T-helper 1 cell treated with Interleukin-12 subunit alpha and Interleukin-12 subunit beta and Interleukin-4 antibody, amounts not matched to agents 30 ng/mL and 1 ng/mL, for 36 hours (primary cell): Measurements from ENCODE around the gene KIF22. TPM values are rescaled to one million over a fixed set of nuclear protein-coding genes. Genes with fewer than 3 reads are reported as not detected.

Source experiments
- intact Hi-C: fragments of 100-400 bp; cut with micrococcal nuclease; formaldehyde crosslinking; loops from one replicate; pipeline ENCODE4 v1.15.1; 2024
- total RNA-seq: library from RNA; stranded (reverse); gene quantifications from 2 replicates; pipeline ENCODE4 v1.2.3, GENCODE V29; 2022

KIF22 gene
- total RNA-seq, 1 donor from 2014 or later: 133 TPM

DNA sequence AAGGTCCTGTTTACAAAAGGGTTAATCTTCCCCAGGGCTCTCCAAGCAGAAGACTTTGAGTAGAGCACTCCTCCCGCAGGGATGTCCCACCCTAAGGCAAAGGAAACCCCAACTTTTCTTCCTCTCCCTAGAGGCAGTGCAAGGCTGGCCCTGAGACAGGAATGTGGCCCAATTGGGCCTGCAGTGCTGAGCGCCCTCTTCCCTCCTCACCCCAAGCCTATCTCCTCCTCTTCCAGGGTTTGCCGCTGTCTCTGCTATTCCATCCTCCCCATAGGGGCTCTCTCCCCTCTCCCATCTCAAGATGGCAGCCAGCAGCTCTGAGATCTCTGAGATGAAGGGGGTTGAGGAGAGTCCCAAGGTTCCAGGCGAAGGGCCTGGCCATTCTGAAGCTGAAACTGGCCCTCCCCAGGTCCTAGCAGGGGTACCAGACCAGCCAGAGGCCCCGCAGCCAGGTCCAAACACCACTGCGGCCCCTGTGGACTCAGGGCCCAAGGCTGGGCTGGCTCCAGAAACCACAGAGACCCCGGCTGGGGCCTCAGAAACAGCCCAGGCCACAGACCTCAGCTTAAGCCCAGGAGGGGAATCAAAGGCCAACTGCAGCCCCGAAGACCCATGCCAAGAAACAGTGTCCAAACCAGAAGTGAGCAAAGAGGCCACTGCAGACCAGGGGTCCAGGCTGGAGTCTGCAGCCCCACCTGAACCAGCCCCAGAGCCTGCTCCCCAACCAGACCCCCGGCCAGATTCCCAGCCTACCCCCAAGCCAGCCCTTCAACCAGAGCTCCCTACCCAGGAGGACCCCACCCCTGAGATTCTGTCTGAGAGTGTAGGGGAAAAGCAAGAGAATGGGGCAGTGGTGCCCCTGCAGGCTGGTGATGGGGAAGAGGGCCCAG is 22.4 kb downstream of the KIF22 start:
- intact Hi-C loops: no loop called here

DNA sequence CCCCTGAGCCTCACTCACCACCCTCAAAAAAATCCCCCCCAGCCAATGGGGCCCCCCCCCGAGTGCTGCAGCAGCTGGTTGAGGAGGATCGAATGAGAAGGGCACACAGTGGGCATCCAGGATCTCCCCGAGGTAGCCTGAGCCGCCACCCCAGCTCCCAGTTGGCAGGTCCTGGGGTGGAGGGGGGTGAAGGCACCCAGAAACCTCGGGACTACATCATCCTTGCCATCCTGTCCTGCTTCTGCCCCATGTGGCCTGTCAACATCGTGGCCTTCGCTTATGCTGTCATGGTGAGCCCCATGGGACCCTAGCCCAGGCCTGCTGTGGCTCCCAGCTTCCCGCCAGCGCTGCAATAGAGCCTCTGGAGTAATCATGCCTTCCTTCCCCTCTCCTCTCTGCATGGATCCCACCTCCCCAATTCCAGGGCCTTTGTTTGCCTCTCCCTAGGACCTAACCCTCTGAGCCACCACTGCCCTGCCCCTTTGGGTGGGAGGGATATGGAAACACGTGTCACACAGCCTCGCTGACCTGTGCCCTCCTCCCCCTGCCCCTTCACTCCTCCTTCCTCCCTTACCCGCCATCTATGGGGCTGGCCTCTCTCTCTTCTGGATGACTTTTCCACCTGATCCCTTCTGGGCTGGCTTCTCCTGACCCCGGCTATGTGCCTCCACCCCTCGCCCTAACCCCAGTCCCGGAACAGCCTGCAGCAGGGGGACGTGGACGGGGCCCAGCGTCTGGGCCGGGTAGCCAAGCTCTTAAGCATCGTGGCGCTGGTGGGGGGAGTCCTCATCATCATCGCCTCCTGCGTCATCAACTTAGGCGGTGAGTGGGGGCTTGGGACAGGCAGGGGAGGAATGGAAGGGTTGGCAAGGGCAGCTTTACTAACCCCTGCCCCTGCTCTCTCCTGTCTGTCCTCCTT is 23.4 kb downstream of the KIF22 start:
- intact Hi-C loops: no loop called here

DNA sequence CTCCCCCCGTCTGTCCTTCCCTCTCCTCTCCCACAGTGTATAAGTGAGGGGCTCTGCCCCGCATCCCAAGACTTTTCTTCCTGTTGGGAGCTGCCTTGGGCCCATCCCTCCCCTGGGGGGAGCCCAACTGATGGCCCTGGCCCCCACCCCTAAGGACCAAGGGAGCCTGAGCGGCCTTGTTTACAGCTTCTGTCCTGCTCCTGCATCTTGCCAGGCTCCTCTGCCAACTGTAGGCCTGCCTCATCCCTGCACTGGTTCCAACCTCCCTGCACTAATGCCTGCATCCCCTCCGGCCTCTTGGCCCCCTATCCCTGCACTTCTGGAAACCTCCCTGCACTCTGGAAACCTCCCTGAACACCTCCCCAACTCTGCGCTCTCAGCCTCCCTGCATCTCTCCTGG is 24.0 kb downstream of the KIF22 start:
- intact Hi-C loops: no loop called here

DNA sequence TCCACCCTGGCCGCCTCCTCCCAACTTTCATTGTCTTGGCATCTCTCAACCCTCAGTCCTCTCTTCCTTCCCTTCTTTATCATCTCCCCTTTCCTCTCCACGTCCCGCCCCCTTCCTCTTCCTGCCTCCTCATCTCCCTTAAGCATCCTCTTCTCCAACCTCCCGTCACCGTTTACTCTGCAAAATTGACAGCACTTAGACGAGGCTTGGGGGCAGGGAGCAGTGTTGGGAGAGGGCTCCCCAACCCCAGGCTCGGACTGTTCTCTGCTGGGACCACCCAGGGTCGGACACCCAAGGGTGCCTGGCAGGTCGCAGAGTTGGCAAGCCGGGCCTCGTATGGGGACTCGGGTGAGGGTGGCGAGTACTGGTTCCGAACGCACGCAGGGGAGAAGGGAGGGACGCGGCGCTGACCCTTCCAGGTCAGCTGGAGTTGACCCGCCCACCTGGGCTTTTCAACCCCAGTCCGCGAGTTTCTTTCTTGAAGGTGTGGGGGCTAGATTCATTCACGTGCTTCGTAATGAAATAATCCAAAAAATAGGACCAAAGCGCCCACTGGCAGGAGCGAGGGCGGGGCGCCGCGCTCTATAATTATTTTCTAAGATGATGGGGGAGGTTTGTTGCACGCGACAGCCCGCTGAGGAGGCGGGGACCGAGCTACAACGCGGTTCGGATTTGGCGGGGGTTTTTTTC is 24.6 kb downstream of the KIF22 start:
- intact Hi-C loops: no loop called here

DNA sequence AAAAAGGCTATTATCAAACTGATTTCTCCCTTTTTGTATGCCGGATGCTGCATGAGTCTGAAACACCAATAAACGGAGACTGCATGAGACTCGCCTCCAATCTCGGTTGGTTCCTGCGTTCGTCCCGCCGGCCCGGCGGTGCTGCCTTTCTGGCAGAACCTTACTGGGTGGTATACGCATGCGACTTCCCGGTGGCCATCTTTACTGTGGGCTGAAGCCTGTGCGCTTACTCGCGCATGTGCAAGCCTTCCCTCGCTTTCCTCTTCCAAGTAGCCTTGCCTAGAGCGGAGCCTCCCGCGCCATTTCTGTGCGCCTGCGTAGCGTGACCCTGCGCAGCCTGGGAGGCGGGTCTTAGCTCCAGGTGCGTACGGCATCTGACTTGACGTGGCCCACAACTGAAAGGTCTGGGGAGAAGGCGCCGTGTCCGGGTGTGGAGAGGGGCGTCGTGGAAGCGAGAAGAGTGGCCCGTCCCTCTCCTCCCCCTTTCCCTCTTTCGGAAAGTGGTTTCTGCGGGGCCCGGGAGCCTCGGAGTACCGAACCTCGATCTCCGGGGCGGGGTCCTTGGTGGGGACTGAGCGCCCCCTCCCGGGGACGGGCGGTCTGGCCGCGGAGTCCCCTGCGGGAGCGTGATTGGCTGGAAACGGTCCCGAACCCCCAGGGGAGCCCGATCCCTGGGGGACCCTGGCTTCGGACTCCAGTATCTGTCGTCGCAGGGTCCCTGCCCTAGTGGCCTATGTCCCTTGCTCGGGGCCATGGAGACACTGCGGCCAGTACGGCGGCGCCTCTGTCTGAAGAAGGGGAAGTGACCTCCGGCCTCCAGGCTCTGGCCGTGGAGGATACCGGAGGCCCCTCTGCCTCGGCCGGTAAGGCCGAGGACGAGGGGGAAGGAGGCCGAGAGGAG is 25.5 kb downstream of the KIF22 start, which contains the start of gene PAGR1:
Gene PAGR1 (plus strand): TSS at position 360 of the 901 bp plus-strand sequence. CDS start 374 bp downstream, at position 734.
- intact Hi-C loops: loop anchor here (1.0 to 2.0 kb wide), 8 partner anchors 9 to 842 kb away; partner anchors contain the start of genes CDIPT, FBRS, KIF22 and TAOK2

DNA sequence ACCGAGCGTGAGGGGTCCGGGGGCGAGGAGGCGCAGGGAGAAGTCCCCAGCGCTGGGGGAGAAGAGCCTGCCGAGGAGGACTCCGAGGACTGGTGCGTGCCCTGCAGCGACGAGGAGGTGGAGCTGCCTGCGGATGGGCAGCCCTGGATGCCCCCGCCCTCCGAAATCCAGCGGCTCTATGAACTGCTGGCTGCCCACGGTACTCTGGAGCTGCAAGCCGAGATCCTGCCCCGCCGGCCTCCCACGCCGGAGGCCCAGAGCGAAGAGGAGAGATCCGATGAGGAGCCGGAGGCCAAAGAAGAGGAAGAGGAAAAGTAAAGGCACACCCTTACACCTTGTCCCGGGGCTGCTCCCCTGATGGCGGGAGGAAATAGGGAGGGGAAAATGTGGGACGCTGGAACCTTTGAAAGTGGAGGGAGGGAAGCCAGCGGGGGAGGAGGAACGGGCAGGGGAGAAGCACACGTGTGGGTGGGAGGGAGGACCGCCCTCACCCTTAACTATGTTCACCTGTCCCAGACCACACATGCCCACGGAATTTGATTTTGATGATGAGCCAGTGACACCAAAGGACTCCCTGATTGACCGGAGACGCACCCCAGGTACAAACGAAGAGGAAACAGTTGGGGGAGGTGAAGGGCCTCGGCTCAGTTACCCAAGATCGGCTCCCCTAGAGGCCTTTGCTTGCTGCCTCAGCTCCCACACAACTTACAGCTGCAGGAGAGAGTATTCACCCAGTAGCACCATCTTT is 26.3 kb downstream of the KIF22 start:
- intact Hi-C loops: loop anchor here (1.0 to 2.0 kb wide), 8 partner anchors 8 to 841 kb away; partner anchors contain the start of genes CDIPT, FBRS, KIF22 and TAOK2

DNA sequence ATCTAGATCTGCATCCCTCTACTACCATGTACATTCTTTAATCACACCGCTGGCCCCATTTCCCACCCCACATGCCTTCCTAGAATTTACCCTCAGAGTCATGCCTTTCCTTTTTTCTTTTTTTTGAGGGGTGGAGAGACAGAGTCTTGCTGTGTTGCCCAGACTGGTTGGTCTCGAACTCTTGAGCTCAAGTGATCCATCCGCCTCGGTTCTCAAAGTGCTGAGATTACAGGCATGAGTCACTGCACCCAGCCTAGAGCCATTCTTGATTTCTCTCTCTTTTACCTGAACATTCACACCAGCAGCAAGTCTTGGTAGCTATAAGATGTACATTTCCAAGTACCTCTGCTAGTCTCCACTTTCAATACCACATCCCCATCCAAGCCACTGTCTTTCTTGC is 27.5 kb downstream of the KIF22 start:
- intact Hi-C loops: no loop called here

DNA sequence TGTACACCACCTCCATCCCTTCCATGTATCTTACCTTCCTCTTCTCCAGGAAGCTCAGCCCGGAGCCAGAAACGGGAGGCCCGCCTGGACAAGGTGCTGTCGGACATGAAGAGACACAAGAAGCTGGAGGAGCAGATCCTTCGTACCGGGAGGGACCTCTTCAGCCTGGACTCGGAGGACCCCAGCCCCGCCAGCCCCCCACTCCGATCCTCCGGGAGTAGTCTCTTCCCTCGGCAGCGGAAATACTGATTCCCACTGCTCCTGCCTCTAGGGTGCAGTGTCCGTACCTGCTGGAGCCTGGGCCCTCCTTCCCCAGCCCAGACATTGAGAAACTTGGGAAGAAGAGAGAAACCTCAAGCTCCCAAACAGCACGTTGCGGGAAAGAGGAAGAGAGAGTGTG is 29.0 kb downstream of the KIF22 start:
- intact Hi-C loops: no loop called here

DNA sequence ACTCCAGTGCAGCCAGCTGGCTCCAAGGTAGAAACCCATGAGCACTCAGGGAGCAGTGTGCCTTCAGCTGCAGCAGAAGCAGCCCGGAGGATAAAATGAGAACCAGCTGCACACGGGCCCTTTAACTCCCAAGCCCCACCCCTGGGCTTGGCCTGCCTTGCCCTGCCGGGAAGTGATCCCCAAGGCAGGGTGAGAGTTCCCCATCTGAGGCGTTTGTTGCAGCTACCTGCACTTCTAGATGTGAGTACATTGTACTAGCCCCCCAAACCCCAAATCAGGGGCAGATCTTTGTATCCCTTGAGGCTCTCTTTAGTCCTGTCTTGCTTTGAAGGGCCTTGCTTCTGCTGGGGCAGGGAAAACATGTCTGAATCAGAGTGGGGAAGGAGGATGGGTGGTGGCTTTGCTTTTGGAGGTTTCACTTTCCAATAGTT is 29.7 kb downstream of the KIF22 start, which contains the start of gene MVP:
Gene MVP (plus strand): TSS at position 192 of the 431 bp plus-strand sequence. CDS start 10,088 bp downstream, outside the sequence.
- intact Hi-C loops: loop anchor here (1.0 to 10.0 kb wide), 7 partner anchors 15 to 207 kb away; partner anchors contain the start of genes C16orf54, CDIPT, KCTD13 and TMEM219

DNA sequence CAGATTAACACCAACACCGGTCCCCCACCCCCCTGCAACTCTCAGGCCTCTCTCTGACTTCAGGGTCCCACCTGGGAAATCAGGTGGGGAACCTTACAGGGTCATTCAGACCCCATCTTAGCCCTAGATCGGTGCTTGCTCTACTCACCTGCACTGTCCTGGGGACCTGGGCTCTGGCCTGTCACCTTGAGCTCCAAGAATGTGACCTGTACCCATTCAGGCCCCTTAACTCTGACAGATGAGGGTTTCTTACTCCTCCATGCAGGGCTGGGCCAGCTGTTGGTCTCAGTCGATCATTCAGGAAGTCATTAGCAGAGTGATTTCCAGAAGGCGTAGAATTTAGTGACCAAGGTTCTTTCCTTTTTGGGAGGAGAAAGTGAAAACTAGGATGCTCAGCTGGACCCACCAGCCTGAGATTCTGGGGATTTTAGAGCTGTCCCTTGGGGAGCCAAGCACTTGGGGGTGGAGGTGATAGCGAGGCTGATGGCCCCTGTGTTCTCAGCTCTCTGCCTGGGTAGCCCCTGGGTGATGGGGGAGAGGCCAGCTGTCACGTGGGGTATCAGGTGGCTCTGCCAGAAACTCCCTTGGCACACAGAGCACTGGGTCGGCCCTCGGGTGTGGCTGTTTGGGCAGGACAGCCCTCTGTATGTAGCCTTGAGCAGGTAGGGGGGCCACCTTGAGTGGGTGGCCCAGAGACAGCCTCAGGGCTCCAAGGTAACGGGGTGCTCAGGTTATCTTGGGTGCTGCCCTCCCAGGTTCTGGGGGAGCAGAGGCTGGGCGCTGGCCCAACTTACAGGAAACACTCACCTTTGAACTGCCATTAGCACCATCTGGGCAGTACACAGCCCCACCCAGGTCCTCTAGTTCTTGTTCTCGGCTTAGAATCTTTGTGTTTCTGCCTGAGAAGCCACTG is 30.4 kb downstream of the KIF22 start:
- intact Hi-C loops: loop anchor here (1.0 to 10.0 kb wide), 7 partner anchors 16 to 208 kb away; partner anchors contain the start of genes C16orf54, CDIPT, KCTD13 and TMEM219

DNA sequence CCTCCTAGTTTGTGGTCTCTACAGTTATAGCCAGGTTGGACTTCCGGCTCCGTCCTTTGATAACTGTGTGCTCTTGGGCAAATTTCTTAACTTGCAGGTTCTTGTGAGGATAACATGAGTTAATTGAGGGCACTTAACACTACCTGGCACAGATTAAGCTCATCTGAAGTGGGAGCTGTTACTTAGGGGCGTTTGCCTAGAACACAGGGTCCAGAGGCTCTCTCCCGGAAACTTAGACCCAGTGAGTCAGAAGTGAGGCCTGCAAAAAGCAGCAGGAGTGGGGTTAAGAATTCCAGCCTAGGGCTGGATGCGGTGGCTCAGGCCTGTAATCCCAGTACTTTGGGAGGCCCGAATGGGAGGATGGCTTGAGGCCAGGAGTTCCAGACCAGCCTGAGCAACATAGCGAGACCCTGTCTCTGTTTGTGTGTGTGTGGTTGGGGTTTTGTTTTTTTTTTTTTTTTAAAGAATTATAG is 31.1 kb downstream of the KIF22 start:
- intact Hi-C loops: loop anchor here (2.0 to 10.0 kb wide), 5 partner anchors 17 to 209 kb away; partner anchors contain the start of genes C16orf54, KCTD13 and TMEM219

DNA sequence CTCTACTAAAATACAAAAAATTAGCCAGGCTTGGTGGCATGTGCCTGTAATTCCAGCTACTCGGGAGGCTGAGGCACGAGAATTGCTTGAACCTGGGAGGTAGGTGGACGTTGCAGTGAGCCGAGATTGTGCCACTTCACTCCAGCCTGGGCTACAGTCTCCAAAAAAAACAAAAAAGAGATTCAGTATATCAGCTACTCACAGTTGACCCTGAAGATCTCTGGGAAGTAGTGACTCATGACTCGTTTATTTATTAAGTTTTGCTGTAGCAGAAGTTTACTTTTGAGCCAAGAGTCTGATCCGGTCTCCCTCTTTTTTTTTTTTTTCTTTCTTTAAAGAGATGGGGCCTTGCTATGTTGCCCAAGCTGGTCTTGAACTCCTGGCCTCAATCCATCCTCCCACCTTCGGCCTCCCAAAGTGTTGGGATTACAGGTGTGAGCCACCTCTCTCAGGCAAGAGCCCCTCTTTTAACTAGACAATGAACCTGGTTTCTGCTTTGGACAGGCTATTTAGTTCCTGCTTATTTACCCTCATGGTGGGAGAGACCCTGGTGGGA is 34.1 kb downstream of the KIF22 start:
- intact Hi-C loops: loop anchor here (1.0 to 10.0 kb wide), 3 partner anchors 8 to 198 kb away; partner anchors contain the start of genes C16orf92, KCTD13 and PAGR1

DNA sequence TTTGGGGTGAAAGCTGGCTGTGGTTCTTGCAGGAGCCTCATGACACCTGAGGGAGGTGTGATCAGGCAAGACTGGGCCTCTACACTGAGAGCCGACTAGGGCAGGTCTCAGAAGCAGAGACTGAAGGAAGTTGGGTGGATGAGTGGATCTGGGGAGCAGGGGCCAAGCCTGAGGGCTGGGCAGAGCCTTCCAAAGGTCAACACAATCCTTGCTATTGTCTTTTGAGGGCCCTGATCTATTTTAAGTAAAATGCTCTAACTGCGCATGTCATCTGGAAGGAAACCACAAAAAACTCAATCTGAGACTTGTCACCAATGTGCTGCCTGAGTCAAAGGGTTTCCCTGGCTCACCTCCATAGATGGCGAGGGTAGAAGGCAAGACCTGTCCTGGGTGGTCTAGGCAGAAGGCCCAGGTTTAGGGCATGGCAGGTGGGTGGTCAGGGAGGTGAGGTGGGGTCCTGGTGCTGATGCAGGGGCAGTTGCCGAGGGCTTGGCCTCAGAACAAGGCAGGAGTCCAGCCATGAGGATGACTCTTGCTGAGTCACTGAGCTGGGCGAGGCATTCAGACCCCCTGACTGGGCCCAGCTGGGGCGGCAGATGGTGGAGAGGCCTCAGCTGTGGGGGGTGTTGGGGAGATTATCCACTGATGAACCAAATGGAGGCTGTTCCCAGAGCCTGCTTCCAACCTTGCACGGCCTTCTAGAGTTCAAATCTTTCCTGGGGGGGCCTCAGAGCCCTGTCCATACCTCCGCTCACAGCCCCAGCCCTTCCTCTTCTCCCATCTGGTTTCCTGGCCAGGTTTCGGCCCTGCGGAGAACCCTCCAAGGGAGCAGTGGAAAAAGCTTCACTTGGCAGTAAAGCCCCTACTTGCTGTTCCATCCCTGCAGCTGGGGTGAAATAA is 34.8 kb downstream of the KIF22 start:
- intact Hi-C loops: loop anchor here (1.0 to 10.0 kb wide), 3 partner anchors 9 to 197 kb away; partner anchors contain the start of genes C16orf92, KCTD13 and PAGR1

DNA sequence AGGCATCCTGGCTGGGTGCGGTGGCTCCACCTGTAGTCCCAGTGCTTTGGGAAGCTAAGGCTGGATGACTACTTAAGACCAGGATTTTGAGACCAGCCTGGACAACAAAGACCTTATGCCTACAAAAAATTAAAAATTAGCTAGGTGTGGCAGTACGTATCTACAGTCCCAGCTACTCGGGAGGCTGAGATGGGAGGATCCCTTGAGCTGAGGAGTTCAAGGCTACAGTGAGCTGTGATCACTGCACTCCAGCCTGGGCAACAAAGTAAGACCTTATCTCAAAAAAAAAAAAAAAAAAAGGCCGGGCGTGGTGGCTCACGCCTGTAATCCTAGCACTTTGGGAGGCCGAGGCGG is 35.8 kb downstream of the KIF22 start:
- intact Hi-C loops: loop anchor here (5.0 to 10.0 kb wide), 2 partner anchors 98 to 196 kb away; partner anchors contain the start of genes C16orf92 and KCTD13

DNA sequence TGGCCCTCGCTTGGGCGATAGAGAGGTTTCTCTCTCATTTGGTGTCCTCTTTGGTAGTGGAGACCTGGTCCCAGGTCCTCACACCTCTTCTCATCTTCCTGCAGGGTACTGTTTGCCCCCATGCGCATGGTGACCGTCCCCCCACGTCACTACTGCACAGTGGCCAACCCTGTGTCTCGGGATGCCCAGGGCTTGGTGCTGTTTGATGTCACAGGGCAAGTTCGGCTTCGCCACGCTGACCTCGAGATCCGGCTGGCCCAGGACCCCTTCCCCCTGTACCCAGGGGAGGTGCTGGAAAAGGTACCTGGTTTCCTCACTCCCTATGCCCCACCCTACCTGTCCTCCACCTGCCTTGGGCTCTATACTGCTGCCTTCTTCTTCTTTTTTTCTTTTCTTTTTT is 40.2 kb downstream of the KIF22 start:
- intact Hi-C loops: no loop called here

DNA sequence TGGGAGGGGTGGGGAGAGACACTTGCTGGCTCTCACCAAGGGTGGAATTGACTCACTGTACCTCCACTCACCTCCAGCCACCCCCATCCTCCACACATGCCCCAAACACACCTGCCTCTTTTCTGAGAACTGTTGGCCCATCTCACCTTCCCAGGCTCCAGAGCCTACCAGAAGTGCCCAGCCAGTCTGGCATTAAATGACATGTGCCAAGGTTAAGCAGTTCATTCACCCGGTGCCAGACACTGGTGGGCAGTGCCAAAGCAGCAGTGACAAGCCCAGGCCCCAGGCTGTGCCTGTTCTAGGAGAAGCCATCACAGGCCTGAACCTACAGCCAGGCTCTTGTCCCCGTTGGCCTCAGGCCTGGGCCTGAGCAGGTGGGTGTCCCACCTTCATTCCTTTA is 40.9 kb downstream of the KIF22 start:
- intact Hi-C loops: no loop called here
